Psoas muscle (tissue), 8 donors: Measurements from ENCODE around the gene PPP2R1B. TPM values are rescaled to one million over a fixed set of nuclear protein-coding genes. Genes with fewer than 3 reads are reported as not detected.

Experiments used
- ATAC-seq, 4 donors: fragments of 200-7000 bp; cut with Tn5 transposase; one replicate each; pipeline ENCODE4 v1.9.1; 2020; ENCODE audit warnings: moderate library complexity in 3 of 4, mild to moderate bottlenecking in 2 of 4
- DNase-seq, 2 donors: peaks; one replicate each; pipeline ENCODE4 v3.0.0-alpha.2; 2020
- H3K27ac ChIP-seq: fragments of 200-600 bp; one replicate; pipeline ENCODE4 v1.8.0; 2022
- H3K27me3 ChIP-seq, 3 donors: fragments of 200-600 bp in 1 of 3; one replicate each; pipeline versions ENCODE4 v1.6.1 to v1.8.0; 2013 to 2022; ENCODE audit warnings: low read length in 2 of 3, mild to moderate bottlenecking in 2 of 3, moderate library complexity in 1 of 3; ENCODE audit not compliant: insufficient read depth in 3 of 3
- H3K36me3 ChIP-seq, 2 donors: fragments of 200-600 bp in 1 of 2; one replicate each; pipeline versions ENCODE4 v1.6.1 to v1.8.0; 2013 to 2022; ENCODE audit warnings: low read depth in 1 of 2, mild to moderate bottlenecking in 1 of 2, moderate library complexity in 1 of 2; ENCODE audit not compliant: insufficient read depth in 1 of 2
- H3K4me1 ChIP-seq: fragments of 200-600 bp; one replicate; pipeline ENCODE4 v1.8.0; 2022
- H3K4me3 ChIP-seq: fragments of 200-600 bp; one replicate; pipeline ENCODE4 v1.8.0; 2022; ENCODE audit warnings: mild to moderate bottlenecking
- H3K9me3 ChIP-seq: fragments of 200-600 bp; one replicate; pipeline ENCODE4 v1.8.0; 2022
- CTCF ChIP-seq: fragments of 200-600 bp; IDR thresholded peaks from one replicate; pipeline ENCODE4 v1.8.0; 2022; ENCODE audit warnings: antibody characterized with exemption
- WGBS, 3 donors: extraction: QIAGEN DNeasy Blood & Tissue Kit; methylation state at CpG; one replicate each; pipeline versions ENCODE4 v1.1.6 to v1.1.7; 2013; 5-methylcytosine and 5-hydroxymethylcytosine counted together
- intact Hi-C, 2 donors: fragments of 100-400 bp; cut with DNase I; formaldehyde crosslinking; loops; one replicate each; pipeline versions ENCODE4 v1.11.0 to v1.14.2; 2022
- polyA plus RNA-seq, 3 donors: library from polyadenylated mRNA; stranded (reverse); fragments of 200-250 nt; gene quantifications; one replicate each; pipeline ENCODE4 v1.2.3, GENCODE V29; 2013
- total RNA-seq, 4 donors: library from RNA; stranded (reverse); fragmentation: NEBNext Ultra II Directional in 2 of 4; extraction: Animal tissue kit (Norgen Biotek cat#: 25700) in 2 of 4; gene quantifications; one replicate each; pipeline versions ENCODE4 v1.2.1 to v1.2.4, GENCODE V29; 2021 to 2023
- donor health status: healthy with polysubstance abuse.
- donor health status: DM: no; HTN: no; CAD: no; lungs with moderate emphysema.
- donor health status: Bipolar disorder and iron deficiency.
- donor health status: healthy.
- donor health status: DM: yes; HTN: yes; CAD: no.
- donor health status: DM: no; HTN: no; CAD: no.
- donor health status: DM: no; HTN: no; CAD: no.
- donor health status: DM: yes; HTN: yes; CAD: no.

Gene PPP2R1B
- total and polyA plus RNA-seq, 7 donors = 6.6 to 18.8 (median 10.7) TPM

GRCh38 chr11:111748035-111748804, 18.0 kb downstream of the PPP2R1B start:
- no peak overlapping the region for H3K4me3 ChIP-seq
- DNase-seq (no peak), ATAC-seq (peak; percentile 43 to 61 (median 54))
- H3K4me1 ChIP-seq = peaks cover 8% of the 10 kb centered on the region
- H3K27ac ChIP-seq = no peak overlapping the region
- intact Hi-C loops = no loop called here
- peaks cover 19 to 100% of the 10 kb centered on the region in 2 donors for H3K36me3 ChIP-seq
- no peak for TF ChIP-seq CTCF
- WGBS, 3 donors = 56 to 66% (median 57%) methylated on average over 7 of the region's 7 CpGs
- no peaks in the 10 kb centered on the region for H3K9me3 ChIP-seq
- H3K27me3 ChIP-seq = no peaks in the 10 kb centered on the region

GRCh38 chr11:111745719-111746504, 20.3 kb downstream of the PPP2R1B start:
- no peak overlapping the region for H3K4me3 ChIP-seq
- no peaks in the 10 kb centered on the region for H3K27me3 ChIP-seq
- peaks cover 19 to 100% of the 10 kb centered on the region in 2 donors for H3K36me3 ChIP-seq
- H3K27ac ChIP-seq = no peak overlapping the region
- DNase-seq (no peak), ATAC-seq (no peak)
- peaks cover 8% of the 10 kb centered on the region for H3K4me1 ChIP-seq
- H3K9me3 ChIP-seq = no peaks in the 10 kb centered on the region
- intact Hi-C loops = no loop called here
- WGBS, 3 donors = 94 to 95% (median 94%) methylated on average over 6 of the region's 6 CpGs
- no peak for TF ChIP-seq CTCF

- H3K4me1 ChIP-seq = peaks cover 8% of the 10 kb centered on the region
- no peak overlapping the region for H3K27ac ChIP-seq
- no peak for DNase-seq
- no peaks in the 10 kb centered on the region for H3K9me3 ChIP-seq
- intact Hi-C loops = no loop called here
- H3K4me3 ChIP-seq = no peak overlapping the region
- no peak for ATAC-seq
- no peak for TF ChIP-seq CTCF
- H3K27me3 ChIP-seq = no peaks in the 10 kb centered on the region
- peaks cover 19 to 93% of the 10 kb centered on the region in 2 donors for H3K36me3 ChIP-seq
- WGBS, 3 donors = 94 to 98% (median 96%) methylated on average over 2 of the region's 2 CpGs
These were observed 22.5 kb downstream of the PPP2R1B start for GRCh38 chr11:111743700-111744099.

- H3K4me3 ChIP-seq = no peak overlapping the region
- H3K4me1 ChIP-seq = peaks cover 25% of the 10 kb centered on the region
- TF ChIP-seq CTCF = no peak
- intact Hi-C loops = no loop called here
- no peaks in the 10 kb centered on the region for H3K9me3 ChIP-seq
- ATAC-seq = no peak
- no peak for DNase-seq
- no peaks in the 10 kb centered on the region for H3K27me3 ChIP-seq
- no peak overlapping the region for H3K27ac ChIP-seq
- WGBS, 3 donors = 87 to 94% (median 91%) methylated on average over 2 of the region's 2 CpGs
- H3K36me3 ChIP-seq = peaks cover 13 to 77% of the 10 kb centered on the region in 2 donors
These were observed 24.4 kb downstream of the PPP2R1B start for GRCh38 chr11:111741751-111742150.
